GM12865 (cell line): ENCODE results near the gene SFTPD.
"Not testable (repeated sequence)": the region's sequence is repeated elsewhere in the genome, so short reads cannot be mapped to it uniquely, and the experiment has no call there.

Experiments used
- DNase-seq: peaks from one replicate; pipeline ENCODE4 v3.0.0; 2010; ENCODE audit warnings: low read depth
- H3K4me3 ChIP-seq: 2 replicates; pipeline ENCODE4 v1.5.1; 2011; ENCODE audit warnings: mild to moderate bottlenecking, low read depth, low read length, control low read depth
- TF ChIP-seq, protein P1 (sequence below): IDR thresholded peaks from 2 replicates; pipeline ENCODE4 v1.5.1; 2011; ENCODE audit warnings: low read length, control low read depth, low read depth, inconsistent platforms; ENCODE audit not compliant: insufficient read depth; ENCODE audit errors: missing control alignments

SFTPD gene

DNA sequence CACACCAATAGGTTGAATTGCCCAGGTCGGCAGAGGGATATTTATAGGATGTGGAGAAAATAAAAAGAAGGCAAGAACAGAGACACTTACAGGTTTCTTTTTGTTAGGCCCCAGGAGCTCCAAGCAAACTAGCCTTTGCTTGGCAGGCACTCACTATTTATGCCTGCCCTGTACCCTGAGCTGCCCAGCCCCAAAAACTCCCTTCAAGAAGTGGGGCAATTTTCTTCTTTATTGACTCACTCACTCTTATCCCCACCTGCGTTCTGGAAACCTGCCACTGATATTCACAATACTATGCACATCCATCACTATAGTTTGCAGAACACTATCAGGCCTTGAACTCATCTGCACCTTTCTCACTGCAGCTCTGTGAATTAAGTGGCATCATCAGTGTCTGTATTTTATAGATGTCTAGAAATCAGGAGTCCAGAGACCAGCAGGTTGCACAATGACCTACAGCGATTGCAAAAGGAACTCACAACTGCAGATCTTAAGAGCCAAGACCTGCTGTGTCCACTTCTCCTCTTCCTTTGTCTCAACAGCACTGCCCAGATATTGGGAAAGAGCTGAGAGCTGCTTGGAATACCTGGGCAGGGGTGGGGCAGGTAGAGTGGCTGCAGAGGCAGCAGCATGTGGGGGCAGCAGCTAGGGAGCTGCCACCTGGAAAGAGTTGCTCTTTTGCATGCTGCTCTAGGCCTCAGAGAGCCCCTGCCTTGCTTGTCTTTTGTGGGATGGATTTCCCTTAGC, at the start of gene SFTPD:
Gene SFTPD, minus strand, starts transcription at position 130 of the 747 bp plus-strand sequence. CDS start 2,446 bp downstream, outside the sequence.
- no peak within 1 kb of the TSS for H3K4me3 ChIP-seq
- DNase-seq, result no peak
- TF ChIP-seq, protein P1, sequence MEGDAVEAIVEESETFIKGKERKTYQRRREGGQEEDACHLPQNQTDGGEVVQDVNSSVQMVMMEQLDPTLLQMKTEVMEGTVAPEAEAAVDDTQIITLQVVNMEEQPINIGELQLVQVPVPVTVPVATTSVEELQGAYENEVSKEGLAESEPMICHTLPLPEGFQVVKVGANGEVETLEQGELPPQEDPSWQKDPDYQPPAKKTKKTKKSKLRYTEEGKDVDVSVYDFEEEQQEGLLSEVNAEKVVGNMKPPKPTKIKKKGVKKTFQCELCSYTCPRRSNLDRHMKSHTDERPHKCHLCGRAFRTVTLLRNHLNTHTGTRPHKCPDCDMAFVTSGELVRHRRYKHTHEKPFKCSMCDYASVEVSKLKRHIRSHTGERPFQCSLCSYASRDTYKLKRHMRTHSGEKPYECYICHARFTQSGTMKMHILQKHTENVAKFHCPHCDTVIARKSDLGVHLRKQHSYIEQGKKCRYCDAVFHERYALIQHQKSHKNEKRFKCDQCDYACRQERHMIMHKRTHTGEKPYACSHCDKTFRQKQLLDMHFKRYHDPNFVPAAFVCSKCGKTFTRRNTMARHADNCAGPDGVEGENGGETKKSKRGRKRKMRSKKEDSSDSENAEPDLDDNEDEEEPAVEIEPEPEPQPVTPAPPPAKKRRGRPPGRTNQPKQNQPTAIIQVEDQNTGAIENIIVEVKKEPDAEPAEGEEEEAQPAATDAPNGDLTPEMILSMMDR, result no peak

DNA sequence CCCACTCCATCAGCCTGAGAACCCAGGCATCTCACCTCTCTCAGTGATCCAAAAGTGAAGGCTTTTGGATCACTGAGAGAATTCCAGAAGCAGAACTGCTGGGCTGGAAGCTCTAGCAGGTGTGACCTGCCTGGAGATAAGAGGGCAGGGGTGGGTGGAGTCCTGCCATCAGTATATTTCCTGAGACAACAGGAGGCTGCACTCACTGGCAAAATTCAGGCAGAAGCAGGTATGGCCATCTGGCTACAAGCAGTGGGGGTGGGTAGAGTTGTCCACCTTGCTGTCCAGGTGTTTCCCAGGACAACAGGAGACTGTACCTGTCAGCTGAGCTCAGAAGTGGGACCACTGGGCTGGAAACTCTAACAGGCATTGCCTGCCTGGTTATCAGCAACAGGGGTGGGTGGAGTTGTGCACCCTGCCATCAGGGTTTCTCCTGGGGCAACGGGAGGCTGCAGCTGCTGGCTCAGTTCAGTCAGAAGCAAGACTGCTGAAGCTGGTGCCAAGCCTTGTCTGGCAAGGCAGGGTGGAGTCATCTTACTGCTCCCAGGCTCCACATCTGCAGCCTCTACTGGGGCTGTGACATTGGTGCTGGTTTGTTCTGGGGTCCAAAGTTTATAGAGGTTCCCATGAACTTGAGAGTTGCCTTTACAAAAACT, 47.2 kb upstream of the SFTPD start:
- no peak for DNase-seq
- TF ChIP-seq, protein P1, result no peak
- H3K4me3 ChIP-seq, result no peak overlapping the region

DNA sequence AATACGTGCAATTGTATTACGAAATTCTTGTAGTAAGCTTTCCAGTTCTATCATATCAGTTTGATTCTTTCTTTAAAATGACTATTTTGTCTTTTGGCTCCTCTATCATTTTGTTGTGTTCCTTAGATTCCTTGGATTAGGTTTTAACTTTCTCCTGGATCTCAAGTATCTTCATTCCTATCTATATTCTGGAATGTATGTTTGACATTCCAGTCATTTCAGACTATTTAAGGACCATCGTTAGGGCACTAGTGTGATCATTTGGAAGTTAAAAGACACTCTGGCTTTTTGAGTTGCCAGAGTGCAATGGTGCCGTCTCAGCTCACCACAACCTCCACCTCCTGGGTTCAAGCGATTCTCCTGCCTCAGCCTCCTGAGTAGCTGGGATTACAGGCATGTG, 45.7 kb upstream of the SFTPD start:
- no peak overlapping the region for H3K4me3 ChIP-seq
- TF ChIP-seq, protein P1, result no peak
- no peak for DNase-seq

DNA sequence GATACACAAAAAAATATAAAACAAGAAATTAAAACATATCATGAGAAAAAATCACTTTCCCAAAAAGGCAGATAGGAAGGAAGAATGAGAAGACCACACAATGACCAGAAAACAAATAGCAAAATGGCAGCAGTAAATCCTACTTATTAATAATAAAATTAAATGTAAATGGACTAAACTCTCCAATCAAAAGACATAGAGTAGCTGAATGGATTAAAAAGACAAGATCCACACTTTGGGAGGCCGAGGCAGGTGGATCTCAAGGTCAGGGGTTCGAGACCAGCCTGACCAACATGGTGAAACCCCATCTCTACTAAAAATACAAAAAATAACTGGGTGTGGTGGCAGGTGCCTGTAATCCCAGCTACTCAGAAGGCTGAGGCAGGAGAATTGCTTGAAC, 39.3 kb upstream of the SFTPD start:
- not testable (repeated sequence) for H3K4me3 ChIP-seq, DNase-seq

DNA sequence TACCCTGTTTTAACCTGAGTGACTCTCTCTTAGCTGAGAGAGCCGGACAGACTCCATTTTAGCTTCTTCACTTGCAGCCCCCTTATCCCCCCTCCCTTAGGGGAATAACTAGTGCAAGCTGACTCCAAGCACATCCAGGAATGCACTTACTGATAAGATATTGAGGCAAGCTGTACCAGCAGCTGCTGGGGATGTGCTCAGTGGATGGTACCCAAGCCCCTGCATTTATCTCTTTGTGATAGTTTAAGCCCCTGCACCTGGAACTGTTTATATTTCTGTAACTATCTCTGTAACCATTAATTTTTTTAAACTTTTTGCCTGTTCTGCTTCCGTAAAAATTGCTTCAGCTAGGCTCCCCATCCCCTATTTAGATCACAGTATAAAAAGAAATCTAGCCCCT, 37.8 kb upstream of the SFTPD start:
- DNase-seq, H3K4me3 ChIP-seq: not testable (repeated sequence)

DNA sequence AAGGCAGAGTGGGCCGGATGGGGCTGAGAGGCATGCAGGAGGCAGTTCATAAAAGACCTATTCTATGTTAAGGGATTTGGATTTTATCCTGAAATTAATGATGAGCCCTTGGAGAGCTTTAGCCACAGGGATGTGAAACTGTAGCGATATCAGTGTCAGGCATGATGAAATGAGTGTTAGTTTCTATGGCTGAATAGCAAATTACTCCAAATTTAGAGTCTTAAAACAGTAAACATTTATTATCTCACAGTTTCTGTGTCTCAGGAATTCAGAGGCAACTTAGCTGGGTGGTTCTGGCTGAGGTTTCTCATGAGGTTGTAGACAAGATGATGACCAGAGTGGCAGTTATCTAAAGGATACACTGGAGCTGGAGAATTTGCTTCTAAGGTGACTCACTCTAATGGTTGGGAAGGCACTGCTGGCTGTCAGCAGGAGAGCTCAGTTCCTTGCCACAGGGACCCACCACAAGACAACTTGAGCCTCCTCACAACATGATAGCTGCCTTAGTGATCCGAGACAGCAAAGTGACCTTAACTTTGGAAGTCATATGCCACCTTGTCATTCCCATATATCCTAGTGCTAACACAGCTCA, 36.7 kb upstream of the SFTPD start:
- no peak for DNase-seq
- TF ChIP-seq, protein P1, result no peak
- no peak overlapping the region for H3K4me3 ChIP-seq

DNA sequence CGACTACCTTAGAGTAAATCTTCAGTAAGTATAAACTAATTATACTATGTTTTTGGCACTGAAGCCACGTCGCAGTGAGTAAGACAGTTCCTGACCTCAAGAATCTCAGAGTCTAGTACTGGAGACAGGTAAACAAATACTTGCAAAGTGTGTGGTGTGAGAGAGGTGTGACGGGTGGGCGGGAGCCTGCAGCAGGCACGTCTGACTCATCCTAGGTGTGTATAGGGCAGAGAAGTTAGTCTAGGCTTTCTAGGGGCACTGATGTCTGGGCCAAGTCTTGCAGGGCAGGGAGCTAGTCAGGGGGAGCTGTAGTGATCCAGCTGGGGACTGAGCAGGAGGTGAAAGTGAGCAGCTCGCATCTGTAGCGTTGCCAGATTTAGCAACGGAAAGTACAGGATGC, 35.9 kb upstream of the SFTPD start:
- DNase-seq, result peak; percentile 6
- H3K4me3 ChIP-seq, result no peak overlapping the region
- TF ChIP-seq, protein P1, result no peak

DNA sequence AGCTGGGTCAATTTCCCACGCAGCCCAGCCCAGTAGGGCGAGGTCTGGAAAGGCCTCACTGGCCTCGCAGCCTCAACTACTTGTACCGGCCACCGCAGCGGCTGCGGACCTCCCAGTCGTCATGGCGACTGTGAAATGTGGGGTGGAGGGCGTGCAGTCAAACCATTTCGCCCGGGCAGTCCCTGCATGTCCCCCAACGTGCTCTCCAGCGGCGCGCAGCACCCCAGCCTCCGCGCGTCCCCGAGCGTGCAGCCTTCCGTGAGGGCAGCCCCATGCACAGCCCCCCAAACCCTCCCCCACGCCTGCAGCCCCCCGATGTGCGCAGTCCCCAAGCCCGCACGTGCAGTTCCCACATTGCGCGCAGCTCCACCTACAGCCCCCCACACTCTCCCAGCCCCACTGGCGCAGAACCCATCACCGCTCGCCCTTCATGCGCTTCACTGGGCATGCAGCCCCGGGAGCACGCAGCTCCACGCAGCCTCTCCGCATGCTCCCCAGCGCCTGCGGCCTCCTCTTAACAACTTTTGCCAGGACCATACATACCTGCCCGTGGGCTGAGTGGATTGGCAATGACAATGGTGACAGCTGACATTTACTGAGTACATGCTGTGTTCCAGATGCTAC, 34.5 kb upstream of the SFTPD start:
- no peak for DNase-seq
- H3K4me3 ChIP-seq, result no peak overlapping the region
- TF ChIP-seq, protein P1, result no peak
